HG02623 (cell line): ENCODE results near the gene RP2.

Experiments
- ATAC-seq: cut with Tn5 transposase; IDR thresholded peaks from one replicate; pipeline ENCODE4 v1.9.1; 2021; ENCODE audit warnings: moderate library complexity; ENCODE audit not compliant: unreplicated experiment

RP2 gene

GRCh38 chrX:46841346-46841745 is 4.5 kb downstream of the RP2 start:
- ATAC-seq: no peak

- no peak for ATAC-seq
Observed at GRCh38 chrX:46844913-46845312, 8.1 kb downstream of the RP2 start.

GRCh38 chrX:46849933-46850332 is 13.1 kb downstream of the RP2 start:
- ATAC-seq: no peak

GRCh38 chrX:46850771-46851170 is 13.9 kb downstream of the RP2 start:
- no peak for ATAC-seq

- no peak for ATAC-seq
Observed at GRCh38 chrX:46856483-46856882, 19.6 kb downstream of the RP2 start.

GRCh38 chrX:46860557-46860956 is 23.7 kb downstream of the RP2 start:
- ATAC-seq: no peak

- no peak for ATAC-seq
Observed at GRCh38 chrX:46863072-46863471, 26.2 kb downstream of the RP2 start.

GRCh38 chrX:46864606-46865005 is 27.8 kb downstream of the RP2 start:
- ATAC-seq: no peak

GRCh38 chrX:46865281-46865680 is 28.4 kb downstream of the RP2 start:
- ATAC-seq: no peak

GRCh38 chrX:46866726-46867125 is 29.9 kb downstream of the RP2 start:
- ATAC-seq: no peak

- ATAC-seq: no peak
Observed at GRCh38 chrX:46873746-46874145, 36.9 kb downstream of the RP2 start.

GRCh38 chrX:46876901-46877300 is 40.1 kb downstream of the RP2 start:
- ATAC-seq: no peak

- no peak for ATAC-seq
Observed at GRCh38 chrX:46882266-46882665, 45.4 kb downstream of the RP2 start.

GRCh38 chrX:46884799-46885198 is 48.0 kb downstream of the RP2 start:
- ATAC-seq: no peak

- ATAC-seq: no peak
Observed at GRCh38 chrX:46898207-46898606, 61.4 kb downstream of the RP2 start.

GRCh38 chrX:46903458-46904242 is 66.8 kb downstream of the RP2 start:
- ATAC-seq: peak; percentile 89

GRCh38 chrX:46904626-46905025 is 67.8 kb downstream of the RP2 start:
- ATAC-seq: no peak

- no peak for ATAC-seq
Observed at GRCh38 chrX:46910415-46910814, 73.6 kb downstream of the RP2 start.

GRCh38 chrX:46912098-46912602 is 75.3 kb downstream of the RP2 start, which contains the start of gene JADE3:
JADE3 (plus strand) TSS chrX:46912421; CDS start chrX:46984895, 72,474 bp downstream.
- peak; percentile 47 for ATAC-seq

- peak; percentile 43 for ATAC-seq
Observed at GRCh38 chrX:46912603-46913491, 76.0 kb downstream of the RP2 start.

GRCh38 chrX:46913667-46914066 is 76.8 kb downstream of the RP2 start:
- ATAC-seq: no peak

GRCh38 chrX:46916273-46916672 is 79.4 kb downstream of the RP2 start:
- ATAC-seq: no peak
